ENCODE measurements around the gene AHCYL2.

Gene AHCYL2

DNA sequence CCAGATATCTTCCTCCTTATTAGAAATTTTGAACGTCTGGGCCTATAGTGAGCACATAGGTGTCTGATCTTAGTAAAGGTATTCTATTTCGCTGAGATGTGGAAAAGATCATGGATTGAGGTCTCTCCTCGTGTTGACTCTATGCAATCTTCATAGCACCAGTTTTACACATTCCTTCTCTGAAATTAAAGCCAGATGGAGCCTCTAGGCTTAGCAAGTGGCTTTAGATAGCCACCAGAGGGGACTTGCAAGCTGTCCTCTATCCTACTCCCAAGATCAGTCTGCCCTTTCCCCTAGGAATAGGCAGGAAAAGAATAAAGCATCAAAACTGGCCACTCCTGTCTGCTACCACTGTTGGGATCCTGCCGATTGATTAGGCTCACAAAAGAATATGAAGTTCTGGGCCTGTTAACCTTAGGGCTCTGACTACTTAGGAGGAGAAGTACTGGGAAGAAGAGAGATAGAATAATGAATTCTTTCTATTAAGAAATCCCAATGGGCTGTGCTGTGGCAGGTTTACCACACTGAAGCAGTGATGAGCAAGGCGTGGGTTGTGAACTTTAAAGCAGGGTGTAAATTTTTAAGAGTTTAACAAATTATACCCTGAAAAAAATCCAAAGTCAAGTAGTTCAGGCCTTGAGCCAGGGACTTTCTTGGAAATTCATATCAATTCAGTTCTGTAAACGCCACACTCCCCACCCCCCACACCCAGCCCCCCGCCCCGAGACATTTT is 207.2 kb downstream of the AHCYL2 start:
- H3K4me3 ChIP-seq (ENCODE audit: low read depth, low read length): no peak overlapping the region

DNA sequence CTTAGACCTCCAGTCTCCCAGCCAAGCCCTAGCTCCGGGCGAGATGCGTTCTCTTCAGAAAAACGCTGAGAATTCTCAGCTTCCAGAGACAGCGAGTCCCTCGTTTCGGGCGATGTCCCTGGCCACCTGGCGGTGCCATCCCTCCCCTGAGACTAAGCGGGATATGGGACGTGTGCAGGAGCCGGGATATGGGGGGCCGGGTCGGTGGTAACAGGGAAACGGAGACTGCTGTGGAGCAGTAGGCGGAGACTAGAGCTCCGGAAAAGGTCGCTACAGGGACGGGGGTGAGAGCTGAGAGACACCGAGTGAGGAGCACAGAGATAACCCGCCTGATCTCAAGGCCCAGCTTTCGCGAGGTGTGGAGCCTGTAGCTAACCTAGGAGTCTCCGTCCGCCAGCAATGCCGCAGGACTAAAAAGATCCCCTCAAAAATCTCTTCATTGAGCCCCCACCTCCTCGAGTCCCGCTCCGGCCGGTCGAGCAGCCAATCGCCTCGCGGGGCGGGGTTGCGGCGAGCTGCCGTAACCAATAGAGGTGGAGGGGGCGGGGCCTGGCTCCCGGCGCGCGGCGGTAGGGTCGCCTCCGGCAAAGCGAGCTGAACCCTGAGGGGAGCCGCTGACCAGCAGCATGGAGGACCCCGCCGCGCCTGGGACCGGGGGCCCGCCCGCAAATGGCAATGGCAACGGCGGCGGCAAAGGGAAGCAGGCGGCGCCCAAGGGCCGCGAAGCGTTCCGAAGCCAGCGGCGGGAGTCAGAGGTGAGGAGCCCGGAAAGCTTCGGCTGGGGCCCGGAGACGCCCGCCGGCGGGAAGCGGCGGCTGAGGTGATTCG is 209.2 kb downstream of the AHCYL2 start, which contains the start of gene STRIP2:
TSS of gene STRIP2 (plus strand) at position 586 of the 828 bp plus-strand sequence. CDS start at position 627, 41 bp downstream.
- Histone ChIP-seq H3K36me3 (ENCODE audit: control insufficient read depth, insufficient read depth, low read length) (no peaks in the 10 kb centered on the region), H3K9me3 (ENCODE audit: control insufficient read depth, insufficient read depth, low read depth, low read length) (no peaks in the 10 kb centered on the region), H3K4me1 (ENCODE audit: control insufficient read depth, insufficient read depth, low read length) (peaks cover 18% of the 10 kb centered on the region), H3K4me3 (ENCODE audit: low read depth, low read length) (peak within 1 kb of the TSS; percentile 71), H3K9ac (ENCODE audit: low read length) (peak within 1 kb of the TSS; percentile 74), H3K27me3 (ENCODE audit: control insufficient read depth, insufficient read depth, low read length) (peaks cover 23% of the 10 kb centered on the region), H3K27ac (ENCODE audit: low read depth, low read length) (0 out of 2 replicates have a peak within 1 kb of the TSS, but pooled peaks have one; percentile 44)

More for the DNA sequence above, 207.2 kb downstream of the AHCYL2 start:
- H3K9me3 ChIP-seq (ENCODE audit: control insufficient read depth, insufficient read depth, low read depth, low read length): no peaks in the 10 kb centered on the region
- 0 out of 2 replicates have a peak, but pooled peaks cover 3% of the 10 kb centered on the region for H3K36me3 ChIP-seq (ENCODE audit: control insufficient read depth, insufficient read depth, low read length)
- no peak overlapping the region for H3K9ac ChIP-seq (ENCODE audit: low read length)
- peaks cover 18% of the 10 kb centered on the region for H3K4me1 ChIP-seq (ENCODE audit: control insufficient read depth, insufficient read depth, low read length)
- peaks cover 23% of the 10 kb centered on the region for H3K27me3 ChIP-seq (ENCODE audit: control insufficient read depth, insufficient read depth, low read length)
- no peak overlapping the region for H3K27ac ChIP-seq (ENCODE audit: low read depth, low read length)

DNA sequence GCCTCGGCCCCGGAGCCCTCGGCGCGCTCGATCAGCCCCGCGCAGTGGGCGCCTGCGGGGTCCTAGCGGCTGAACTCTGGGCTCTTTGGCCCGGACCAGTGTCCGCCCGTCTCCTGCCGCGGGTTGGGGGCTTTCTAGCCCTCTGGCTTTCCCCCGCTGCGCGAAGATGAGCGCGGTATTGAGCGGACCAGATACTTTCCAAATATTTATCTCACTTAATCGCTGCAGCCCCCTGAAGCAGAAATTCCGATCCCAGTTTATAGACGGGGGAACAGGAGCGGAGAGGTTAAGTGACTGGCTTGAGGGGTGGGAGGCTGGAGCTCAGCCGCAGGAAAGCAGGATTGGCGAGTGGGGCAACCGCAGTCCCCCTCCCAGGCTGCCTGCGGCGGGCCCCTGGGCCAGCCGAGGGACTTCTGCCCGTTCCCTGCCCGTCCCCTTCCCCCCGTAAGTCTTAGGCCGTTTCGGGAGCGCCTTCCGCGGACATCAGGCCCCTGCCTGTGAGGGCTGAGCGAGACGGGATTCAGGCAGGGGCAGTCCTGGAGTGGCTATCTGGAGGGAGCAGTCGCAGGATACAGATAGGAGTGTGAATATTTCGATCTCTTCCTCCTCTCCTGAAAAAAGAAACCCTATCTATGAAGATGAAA is 210.0 kb downstream of the AHCYL2 start:
- Histone ChIP-seq H3K9me3 (ENCODE audit: control insufficient read depth, insufficient read depth, low read depth, low read length) (no peaks in the 10 kb centered on the region), H3K4me1 (ENCODE audit: control insufficient read depth, insufficient read depth, low read length) (peaks cover 18% of the 10 kb centered on the region), H3K9ac (ENCODE audit: low read length) (peak overlapping the region; percentile 74), H3K27ac (ENCODE audit: low read depth, low read length) (0 out of 2 replicates have a peak overlapping the region, but pooled peaks have one; percentile 44), H3K27me3 (ENCODE audit: control insufficient read depth, insufficient read depth, low read length) (peaks cover 23% of the 10 kb centered on the region), H3K36me3 (ENCODE audit: control insufficient read depth, insufficient read depth, low read length) (no peaks in the 10 kb centered on the region), H3K4me3 (ENCODE audit: low read depth, low read length) (peak overlapping the region; percentile 71)

DNA sequence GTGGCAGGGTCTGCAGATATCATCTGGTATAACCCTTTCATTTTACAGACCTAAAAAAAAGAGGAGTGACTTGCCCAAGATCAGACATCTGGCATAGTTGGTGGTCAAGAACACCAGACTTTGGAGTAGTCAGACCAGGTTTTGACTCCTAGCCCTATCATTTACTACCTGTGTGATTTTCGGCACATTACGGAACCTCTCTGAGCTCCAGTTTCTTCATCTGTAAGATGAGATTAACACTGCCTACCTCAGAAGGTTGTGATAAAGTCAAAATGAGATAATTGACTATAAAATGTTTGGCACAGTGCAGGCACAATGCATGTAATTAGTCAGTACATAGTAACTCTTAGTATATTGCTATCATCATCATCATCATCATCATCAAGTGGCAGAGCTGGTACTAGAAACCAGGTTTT is 210.6 kb downstream of the AHCYL2 start:
- H3K9me3 ChIP-seq (ENCODE audit: control insufficient read depth, insufficient read depth, low read depth, low read length): no peaks in the 10 kb centered on the region
- no peak overlapping the region for H3K27ac ChIP-seq (ENCODE audit: low read depth, low read length)
- peak overlapping the region; percentile 71 for H3K4me3 ChIP-seq (ENCODE audit: low read depth, low read length)
- H3K27me3 ChIP-seq (ENCODE audit: control insufficient read depth, insufficient read depth, low read length): peaks cover 23% of the 10 kb centered on the region
- H3K9ac ChIP-seq (ENCODE audit: low read length): peak overlapping the region; percentile 74
- H3K36me3 ChIP-seq (ENCODE audit: control insufficient read depth, insufficient read depth, low read length): no peaks in the 10 kb centered on the region
- peaks cover 18% of the 10 kb centered on the region for H3K4me1 ChIP-seq (ENCODE audit: control insufficient read depth, insufficient read depth, low read length)

DNA sequence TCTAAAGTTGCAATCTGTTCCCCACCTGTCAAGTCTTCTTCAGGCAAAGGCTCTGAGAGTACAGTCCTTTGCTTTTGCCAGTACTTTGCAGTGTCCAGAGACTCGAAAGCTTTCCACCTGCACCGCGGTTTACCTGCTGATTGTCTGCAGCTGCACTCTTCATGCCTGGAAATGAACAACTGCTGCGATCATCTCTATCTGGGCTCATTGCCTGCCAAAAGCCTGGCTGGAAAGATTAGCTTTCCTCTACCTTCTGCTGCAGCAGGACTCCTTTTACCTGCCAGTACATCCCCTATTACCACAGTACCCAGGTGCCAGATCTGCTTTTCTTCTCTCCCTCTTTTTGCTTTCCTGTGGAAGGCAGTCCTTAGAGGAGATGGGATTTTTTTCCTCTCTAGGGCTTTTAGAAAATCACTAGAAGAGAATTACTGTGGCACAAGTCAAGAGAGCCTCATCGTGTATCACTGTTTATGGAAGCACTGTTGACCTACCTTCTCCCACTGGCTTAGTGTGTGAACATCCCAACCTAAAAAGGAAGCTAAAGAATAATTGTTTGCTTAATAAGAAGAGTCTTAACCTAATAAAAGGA is 211.6 kb downstream of the AHCYL2 start:
- peaks cover 23% of the 10 kb centered on the region for H3K27me3 ChIP-seq (ENCODE audit: control insufficient read depth, insufficient read depth, low read length)
- H3K9ac ChIP-seq (ENCODE audit: low read length): no peak overlapping the region
- H3K9me3 ChIP-seq (ENCODE audit: control insufficient read depth, insufficient read depth, low read depth, low read length): no peaks in the 10 kb centered on the region
- H3K27ac ChIP-seq (ENCODE audit: low read depth, low read length): no peak overlapping the region
- peaks cover 18% of the 10 kb centered on the region for H3K4me1 ChIP-seq (ENCODE audit: control insufficient read depth, insufficient read depth, low read length)
- H3K36me3 ChIP-seq (ENCODE audit: control insufficient read depth, insufficient read depth, low read length): no peaks in the 10 kb centered on the region
- H3K4me3 ChIP-seq (ENCODE audit: low read depth, low read length): no peak overlapping the region

DNA sequence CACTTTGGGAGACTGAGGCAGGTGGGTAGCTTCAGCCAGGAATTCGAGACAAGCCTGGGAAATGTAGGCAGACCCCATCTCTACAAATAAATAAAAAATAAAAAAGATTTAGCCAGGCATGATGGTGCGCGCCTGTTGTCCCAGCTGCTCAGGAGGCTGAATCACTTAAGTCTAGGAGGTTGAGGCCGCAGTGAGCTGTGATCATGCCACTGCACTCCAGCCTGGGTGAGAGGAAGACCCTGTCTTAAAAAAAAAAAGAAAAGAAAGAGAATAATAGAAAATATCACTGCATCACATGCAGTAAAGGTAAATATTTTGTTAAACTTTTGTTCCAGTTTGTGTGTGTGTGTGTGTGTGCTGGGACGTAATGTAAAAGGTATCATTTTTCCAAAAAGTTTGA is 212.4 kb downstream of the AHCYL2 start:
- H3K9me3 ChIP-seq (ENCODE audit: control insufficient read depth, insufficient read depth, low read depth, low read length): no peaks in the 10 kb centered on the region
- peaks cover 18% of the 10 kb centered on the region for H3K4me1 ChIP-seq (ENCODE audit: control insufficient read depth, insufficient read depth, low read length)
- H3K4me3 ChIP-seq (ENCODE audit: low read depth, low read length): no peak overlapping the region
- H3K27me3 ChIP-seq (ENCODE audit: control insufficient read depth, insufficient read depth, low read length): peaks cover 23% of the 10 kb centered on the region
- no peaks in the 10 kb centered on the region for H3K36me3 ChIP-seq (ENCODE audit: control insufficient read depth, insufficient read depth, low read length)
- H3K27ac ChIP-seq (ENCODE audit: low read depth, low read length): no peak overlapping the region
- no peak overlapping the region for H3K9ac ChIP-seq (ENCODE audit: low read length)

DNA sequence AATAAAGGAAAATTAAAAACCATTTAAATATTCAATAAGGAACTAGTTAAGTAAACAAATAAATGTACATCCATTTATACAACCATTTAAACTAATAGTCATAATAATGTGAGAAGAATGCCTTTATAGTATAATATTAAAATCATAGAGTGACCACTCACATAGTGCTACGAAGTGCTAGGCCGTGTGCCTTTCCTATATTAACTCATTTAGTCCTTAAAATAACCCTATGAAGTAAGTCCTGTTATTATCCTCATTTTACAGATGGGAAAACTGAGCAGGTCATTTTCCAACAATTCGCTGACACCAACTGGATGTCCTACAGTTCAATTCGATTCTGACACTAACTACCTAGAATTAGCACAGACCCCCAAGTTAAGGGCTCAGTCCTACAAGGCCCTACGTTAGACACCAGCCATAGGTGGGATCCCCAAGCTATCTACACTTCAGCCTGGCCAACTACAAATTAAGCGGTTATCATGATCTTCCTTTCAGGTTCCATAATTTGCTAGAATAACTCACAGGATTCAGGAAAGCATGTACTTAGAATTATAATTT is 213.5 kb downstream of the AHCYL2 start:
- H3K36me3 ChIP-seq (ENCODE audit: control insufficient read depth, insufficient read depth, low read length): no peaks in the 10 kb centered on the region
- H3K4me1 ChIP-seq (ENCODE audit: control insufficient read depth, insufficient read depth, low read length): peaks cover 10% of the 10 kb centered on the region; the same call in 1 of the 2 replicates
- no peak overlapping the region for H3K9ac ChIP-seq (ENCODE audit: low read length)
- H3K27ac ChIP-seq (ENCODE audit: low read depth, low read length): no peak overlapping the region
- H3K27me3 ChIP-seq (ENCODE audit: control insufficient read depth, insufficient read depth, low read length): peaks cover 14% of the 10 kb centered on the region
- H3K9me3 ChIP-seq (ENCODE audit: control insufficient read depth, insufficient read depth, low read depth, low read length): no peaks in the 10 kb centered on the region
- no peak overlapping the region for H3K4me3 ChIP-seq (ENCODE audit: low read depth, low read length)

DNA sequence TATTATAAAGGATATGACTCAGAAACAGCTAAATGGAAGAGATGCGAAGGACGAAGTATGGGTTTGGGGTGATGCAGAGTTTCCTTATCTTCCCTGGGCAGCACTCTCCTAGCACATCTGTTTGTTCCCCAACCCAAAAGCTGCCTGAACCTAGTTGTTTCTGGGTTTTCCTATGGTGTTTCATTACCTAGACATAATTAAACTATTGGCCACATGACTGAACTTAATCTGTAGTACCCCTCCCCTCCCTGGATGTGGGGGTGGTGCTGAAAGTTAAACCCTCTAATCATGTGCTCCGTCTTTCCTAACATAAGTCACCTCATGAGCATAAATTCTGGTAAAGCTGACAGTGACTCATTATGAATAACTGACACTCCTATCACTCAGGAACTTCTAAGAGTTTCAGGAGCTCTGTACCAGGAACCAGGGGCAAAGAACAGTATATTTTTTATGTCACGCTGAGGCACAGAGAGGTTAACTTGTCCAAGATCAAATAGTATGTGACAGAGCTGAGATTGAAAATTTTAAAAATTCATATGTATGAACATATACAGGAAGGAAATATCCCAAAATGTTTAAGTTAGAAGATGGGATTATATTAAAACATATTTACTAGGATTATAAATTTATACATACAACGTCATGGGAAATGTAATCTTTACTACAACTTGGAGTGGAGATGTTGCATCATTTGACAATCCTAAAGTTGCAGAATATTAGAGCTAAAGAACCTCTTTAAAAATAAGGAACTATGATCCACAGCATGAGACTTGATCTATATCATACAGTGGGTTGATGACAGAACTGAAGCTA is 214.2 kb downstream of the AHCYL2 start:
- Histone ChIP-seq H3K27ac (ENCODE audit: low read depth, low read length) (no peak overlapping the region), H3K4me3 (ENCODE audit: low read depth, low read length) (no peak overlapping the region), H3K36me3 (ENCODE audit: control insufficient read depth, insufficient read depth, low read length) (peaks cover 6% of the 10 kb centered on the region; the same call in 1 of the 2 replicates), H3K4me1 (ENCODE audit: control insufficient read depth, insufficient read depth, low read length) (peaks cover 7% of the 10 kb centered on the region; the same call in 1 of the 2 replicates), H3K9ac (ENCODE audit: low read length) (no peak overlapping the region), H3K9me3 (ENCODE audit: control insufficient read depth, insufficient read depth, low read depth, low read length) (no peaks in the 10 kb centered on the region), H3K27me3 (ENCODE audit: control insufficient read depth, insufficient read depth, low read length) (peaks cover 11% of the 10 kb centered on the region)

DNA sequence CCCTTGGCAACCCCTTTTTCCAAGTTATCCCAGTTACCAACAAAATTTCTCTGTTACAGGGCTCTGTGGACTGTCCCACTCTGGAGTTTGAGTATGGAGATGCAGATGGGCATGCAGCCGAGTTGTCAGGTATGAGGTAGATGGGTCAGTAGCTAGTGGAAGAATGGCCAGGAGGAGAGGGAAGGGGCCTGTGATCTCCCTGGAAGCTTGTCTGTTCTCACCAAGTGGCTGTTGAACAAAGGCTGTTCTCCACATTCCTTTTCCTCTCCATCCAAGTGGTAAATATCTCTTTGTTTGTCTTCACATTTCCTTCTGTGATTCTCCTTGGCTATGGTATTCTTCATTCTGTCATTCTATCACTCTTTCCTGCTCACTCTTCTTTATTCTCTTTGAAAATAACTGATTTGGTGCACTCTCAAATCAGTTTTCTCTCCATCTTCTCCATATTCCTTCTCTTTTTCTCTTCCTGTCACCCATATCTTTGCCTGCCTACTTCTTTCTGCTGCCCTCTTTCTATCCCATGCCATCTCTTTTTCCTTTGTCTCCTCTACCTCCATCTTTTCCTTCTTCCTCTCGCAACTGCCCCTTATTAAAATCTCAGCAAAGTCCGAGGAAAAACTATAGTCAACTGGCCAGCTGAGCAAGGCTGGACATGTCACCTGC is 215.3 kb downstream of the AHCYL2 start:
- Histone ChIP-seq H3K27ac (ENCODE audit: low read depth, low read length) (no peak overlapping the region), H3K9ac (ENCODE audit: low read length) (no peak overlapping the region), H3K4me1 (ENCODE audit: control insufficient read depth, insufficient read depth, low read length) (peaks cover 6% of the 10 kb centered on the region; the same call in 1 of the 2 replicates), H3K27me3 (ENCODE audit: control insufficient read depth, insufficient read depth, low read length) (peaks cover 9% of the 10 kb centered on the region), H3K4me3 (ENCODE audit: low read depth, low read length) (no peak overlapping the region), H3K9me3 (ENCODE audit: control insufficient read depth, insufficient read depth, low read depth, low read length) (no peaks in the 10 kb centered on the region), H3K36me3 (ENCODE audit: control insufficient read depth, insufficient read depth, low read length) (peaks cover 9% of the 10 kb centered on the region)

All from HUES6 (cell line).